Astrocyte (in vitro differentiated cells and primary cell): ENCODE data around the gene AP1G2.

Experiments used
- CTCF ChIP-seq: IDR thresholded peaks from 2 replicates; pipeline ENCODE4 v1.5.1; 2011; ENCODE audit warnings: low read depth, mild to moderate bottlenecking, inconsistent platforms, low read length, moderate library complexity; ENCODE audit not compliant: insufficient read depth
- EZH2 ChIP-seq: IDR thresholded peaks from 2 replicates; pipeline ENCODE4 v1.6.1; 2012; ENCODE audit warnings: mild to moderate bottlenecking, low read length, inconsistent platforms; ENCODE audit not compliant: insufficient read depth

GRCh38 chr14:23512156-23512555 lies 55.4 kb downstream of the AP1G2 start:
- TF ChIP-seq CTCF = no peak
- no peak for TF ChIP-seq EZH2
